Transverse colon (tissue), 3 donors: ENCODE measurements around the gene SLCO4A1.

Experiments used
- EP300 ChIP-seq: sonication (generic); formaldehyde crosslinking; IDR thresholded peaks from one replicate; pipeline ENCODE4 v1.6.1; 2017; ENCODE audit warnings: antibody characterized with exemption, low read depth
- POLR2A ChIP-seq: fragments of 450-650 bp; IDR thresholded peaks from one replicate; pipeline ENCODE4 v1.6.1; 2016; ENCODE audit warnings: antibody characterized with exemption, mild to moderate bottlenecking, moderate library complexity
- TF ChIP-seq, protein P1 (sequence below), 5 experiments: fragments of 200-600 bp in 3 of 5; fragments of 450-650 bp in 2 of 5; sonication (generic) in 3 of 5; IDR thresholded peaks; 1 replicate in 2 of 5; 2 replicates in 3 of 5; pipeline ENCODE4 v1.5.1; 2016 to 2017; ENCODE audit warnings: antibody characterized with exemption in 5 of 5, inconsistent platforms in 3 of 5, mild to moderate bottlenecking in 2 of 5, moderate library complexity in 1 of 5

DNA sequence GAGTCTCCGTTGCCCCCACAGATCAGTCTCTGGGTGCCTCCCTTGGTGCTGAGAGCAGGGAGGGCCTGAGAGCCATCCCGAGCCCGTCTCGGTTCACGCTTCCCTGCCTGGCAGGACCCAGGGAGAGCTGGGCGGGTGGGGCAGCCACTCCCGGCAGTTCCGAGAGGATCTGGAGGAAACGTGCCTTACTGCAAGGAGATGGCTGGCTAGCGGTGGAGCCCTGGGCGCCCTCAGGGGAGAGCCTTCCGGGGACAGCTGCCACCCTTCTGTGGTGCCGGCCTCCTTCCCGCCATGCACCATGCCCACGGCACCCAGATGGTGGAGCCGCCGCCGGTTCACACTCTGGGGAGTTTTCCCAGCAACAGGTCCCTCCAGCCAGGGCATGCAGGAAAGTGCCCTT, 45.8 kb upstream of the SLCO4A1 start:
- TF ChIP-seq, protein P1, sequence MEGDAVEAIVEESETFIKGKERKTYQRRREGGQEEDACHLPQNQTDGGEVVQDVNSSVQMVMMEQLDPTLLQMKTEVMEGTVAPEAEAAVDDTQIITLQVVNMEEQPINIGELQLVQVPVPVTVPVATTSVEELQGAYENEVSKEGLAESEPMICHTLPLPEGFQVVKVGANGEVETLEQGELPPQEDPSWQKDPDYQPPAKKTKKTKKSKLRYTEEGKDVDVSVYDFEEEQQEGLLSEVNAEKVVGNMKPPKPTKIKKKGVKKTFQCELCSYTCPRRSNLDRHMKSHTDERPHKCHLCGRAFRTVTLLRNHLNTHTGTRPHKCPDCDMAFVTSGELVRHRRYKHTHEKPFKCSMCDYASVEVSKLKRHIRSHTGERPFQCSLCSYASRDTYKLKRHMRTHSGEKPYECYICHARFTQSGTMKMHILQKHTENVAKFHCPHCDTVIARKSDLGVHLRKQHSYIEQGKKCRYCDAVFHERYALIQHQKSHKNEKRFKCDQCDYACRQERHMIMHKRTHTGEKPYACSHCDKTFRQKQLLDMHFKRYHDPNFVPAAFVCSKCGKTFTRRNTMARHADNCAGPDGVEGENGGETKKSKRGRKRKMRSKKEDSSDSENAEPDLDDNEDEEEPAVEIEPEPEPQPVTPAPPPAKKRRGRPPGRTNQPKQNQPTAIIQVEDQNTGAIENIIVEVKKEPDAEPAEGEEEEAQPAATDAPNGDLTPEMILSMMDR (IDR thresholded peaks at IDR 0.05), result no peak
- TF ChIP-seq POLR2A (no peak), EP300 (no peak)
